GM20000 (cell line): ENCODE measurements around the gene TLL2.

Source experiments
- DNase-seq: peaks from one replicate; pipeline ENCODE4 v3.0.0; 2012; ENCODE audit warnings: low spot score
- TF ChIP-seq, protein P1 (sequence below): IDR thresholded peaks from 2 replicates; pipeline ENCODE4 v1.5.1; 2012; ENCODE audit warnings: mild to moderate bottlenecking, control low read depth; ENCODE audit errors: extremely low read depth, missing control alignments

The TLL2 gene

DNA sequence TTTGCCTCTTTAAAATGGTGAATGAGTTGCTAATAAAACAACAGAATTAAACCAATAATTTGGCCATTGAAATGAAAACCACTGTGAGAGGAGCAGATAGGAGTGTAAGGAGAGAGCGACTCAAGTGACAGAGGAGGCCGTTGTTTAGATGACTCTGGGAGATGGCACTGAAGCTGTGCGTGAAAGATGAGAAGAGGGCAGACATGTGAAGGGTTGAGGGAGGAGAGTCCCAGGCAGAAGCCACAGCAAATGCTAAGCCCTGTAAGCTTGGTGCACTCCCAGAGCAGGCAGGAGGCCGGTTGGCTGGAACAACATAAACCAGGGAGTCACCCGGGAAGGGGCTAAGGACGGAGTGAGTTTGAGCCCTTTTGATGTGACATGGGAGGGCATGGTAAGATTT, 154.1 kb downstream of the TLL2 start:
- TF ChIP-seq, protein P1, sequence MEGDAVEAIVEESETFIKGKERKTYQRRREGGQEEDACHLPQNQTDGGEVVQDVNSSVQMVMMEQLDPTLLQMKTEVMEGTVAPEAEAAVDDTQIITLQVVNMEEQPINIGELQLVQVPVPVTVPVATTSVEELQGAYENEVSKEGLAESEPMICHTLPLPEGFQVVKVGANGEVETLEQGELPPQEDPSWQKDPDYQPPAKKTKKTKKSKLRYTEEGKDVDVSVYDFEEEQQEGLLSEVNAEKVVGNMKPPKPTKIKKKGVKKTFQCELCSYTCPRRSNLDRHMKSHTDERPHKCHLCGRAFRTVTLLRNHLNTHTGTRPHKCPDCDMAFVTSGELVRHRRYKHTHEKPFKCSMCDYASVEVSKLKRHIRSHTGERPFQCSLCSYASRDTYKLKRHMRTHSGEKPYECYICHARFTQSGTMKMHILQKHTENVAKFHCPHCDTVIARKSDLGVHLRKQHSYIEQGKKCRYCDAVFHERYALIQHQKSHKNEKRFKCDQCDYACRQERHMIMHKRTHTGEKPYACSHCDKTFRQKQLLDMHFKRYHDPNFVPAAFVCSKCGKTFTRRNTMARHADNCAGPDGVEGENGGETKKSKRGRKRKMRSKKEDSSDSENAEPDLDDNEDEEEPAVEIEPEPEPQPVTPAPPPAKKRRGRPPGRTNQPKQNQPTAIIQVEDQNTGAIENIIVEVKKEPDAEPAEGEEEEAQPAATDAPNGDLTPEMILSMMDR: no peak
- DNase-seq: no peak

DNA sequence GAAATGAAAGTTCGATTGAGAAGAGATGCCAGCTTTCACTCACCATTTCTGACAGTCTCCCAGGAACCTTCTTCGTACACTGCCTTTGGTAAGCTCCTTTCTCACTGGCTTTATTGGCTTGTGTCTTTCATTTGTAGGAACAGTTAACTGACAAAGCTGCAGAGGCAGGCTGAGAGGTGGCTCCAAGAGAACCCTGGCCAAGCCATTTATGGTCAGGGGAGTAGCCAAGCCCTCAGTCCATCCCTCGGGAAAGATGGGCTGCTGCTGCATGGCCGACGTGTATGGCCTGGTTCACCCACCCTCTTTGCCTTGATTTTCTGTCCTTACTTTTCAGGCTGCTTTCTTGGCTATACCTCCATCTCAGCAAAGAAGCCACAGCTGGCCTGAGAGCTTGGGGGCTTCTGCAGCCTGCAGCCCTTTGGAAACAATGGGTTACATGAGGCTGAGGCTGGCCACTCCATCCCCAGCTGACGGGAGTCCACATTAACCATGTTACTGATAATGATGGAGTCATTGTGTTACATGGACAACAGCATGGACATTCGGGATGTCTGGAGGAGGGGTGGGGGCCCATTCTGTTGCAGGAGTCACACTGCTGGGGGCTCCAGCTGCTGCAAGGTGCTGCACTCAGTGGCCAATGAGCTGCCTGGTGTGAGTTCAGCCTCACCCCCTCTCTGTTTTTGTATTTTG, 154.7 kb downstream of the TLL2 start, which contains the start of gene OPALIN:
OPALIN (minus strand) TSS at position 152 of the 690 bp plus-strand sequence; CDS start at position 46, 106 bp downstream.
- TF ChIP-seq, protein P1: no peak
- DNase-seq: no peak

DNA sequence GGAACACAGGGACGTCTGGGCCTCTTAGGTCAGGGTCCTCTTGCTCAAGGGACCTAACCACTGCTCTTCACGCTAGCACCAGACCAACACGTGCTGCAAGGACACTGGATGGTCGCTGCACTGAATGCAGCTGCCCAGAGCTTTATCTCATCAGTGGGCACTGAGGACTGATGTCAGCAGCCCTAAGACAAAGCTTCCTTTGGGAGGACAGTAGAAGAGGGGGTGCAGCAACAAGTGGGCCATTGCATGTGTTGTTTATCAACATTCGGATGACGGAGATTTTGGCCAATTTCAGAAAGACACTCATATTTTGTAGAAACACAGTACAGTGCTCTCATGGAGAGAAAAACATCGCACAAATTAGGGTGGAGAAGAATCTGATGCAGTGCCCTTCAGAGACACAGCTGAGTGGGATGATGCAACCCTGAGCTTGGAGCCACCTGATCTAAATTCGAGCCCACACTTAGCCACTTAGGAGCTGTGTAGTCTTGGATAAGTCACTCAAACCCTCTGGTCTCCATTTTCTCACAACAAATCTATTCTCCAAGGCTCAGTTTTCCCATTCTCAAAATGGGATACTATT, 156.6 kb downstream of the TLL2 start:
- TF ChIP-seq, protein P1: no peak

DNA sequence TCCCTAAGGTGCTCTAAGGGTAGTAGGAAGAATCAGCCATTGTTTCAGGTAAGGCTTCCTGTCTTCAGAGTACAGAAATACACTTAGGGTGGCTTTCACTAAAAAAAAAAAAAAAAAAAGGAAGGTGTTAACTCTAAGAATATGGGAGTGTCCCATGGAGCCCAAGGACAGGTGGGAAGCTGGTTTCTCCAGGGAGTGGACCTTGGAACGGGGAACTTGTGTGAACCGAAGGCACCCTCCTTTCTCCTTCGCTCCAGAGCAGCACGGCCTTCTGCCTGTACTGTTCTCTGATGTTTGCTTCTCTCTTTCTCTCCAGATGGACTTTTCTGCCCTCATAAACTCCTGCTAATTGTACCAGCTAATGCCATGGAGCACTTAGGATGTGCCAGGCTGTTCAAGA, 161.1 kb downstream of the TLL2 start:
- DNase-seq: no peak
- TF ChIP-seq, protein P1: no peak

More for the DNA sequence above, 156.6 kb downstream of the TLL2 start:
- DNase-seq: no peak

DNA sequence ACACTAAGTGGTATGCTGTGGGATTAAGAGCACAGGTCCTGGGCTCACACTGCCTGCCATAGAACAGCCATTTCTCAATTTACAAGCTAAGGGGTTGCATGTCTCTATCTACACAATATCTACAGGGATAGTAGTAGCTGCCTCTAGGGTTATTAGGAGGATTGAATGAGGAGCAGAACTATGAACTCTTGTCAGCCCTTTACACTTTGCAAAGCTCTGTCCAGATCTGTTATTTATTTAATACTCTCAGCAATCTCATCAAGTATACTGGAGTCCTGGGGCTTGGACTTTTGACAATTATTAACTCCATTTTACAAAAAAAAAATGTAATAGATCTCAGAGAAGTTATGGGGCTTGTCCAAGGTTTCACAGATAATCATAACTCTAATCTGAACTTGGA, 161.7 kb downstream of the TLL2 start:
- TF ChIP-seq, protein P1: no peak
- DNase-seq: no peak

DNA sequence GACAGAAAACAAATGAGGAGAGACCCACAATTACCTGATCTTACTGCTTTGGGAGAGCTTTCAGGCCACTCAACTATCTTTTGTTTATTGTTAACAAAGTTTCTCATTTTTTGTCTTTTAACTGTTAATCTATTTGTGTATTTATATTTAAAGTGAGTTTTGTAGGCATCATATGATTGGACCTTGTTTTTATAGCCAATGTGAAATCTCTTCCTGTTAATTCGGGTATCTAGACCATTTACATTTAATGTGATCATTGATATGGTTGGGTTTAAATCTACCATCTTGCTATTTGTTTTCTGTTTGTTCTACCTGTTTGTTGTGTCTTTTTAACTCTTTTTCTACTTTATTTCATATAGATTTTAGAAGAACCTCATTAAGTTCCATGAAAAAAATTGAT, 167.4 kb downstream of the TLL2 start:
- TF ChIP-seq, protein P1: no peak

DNA sequence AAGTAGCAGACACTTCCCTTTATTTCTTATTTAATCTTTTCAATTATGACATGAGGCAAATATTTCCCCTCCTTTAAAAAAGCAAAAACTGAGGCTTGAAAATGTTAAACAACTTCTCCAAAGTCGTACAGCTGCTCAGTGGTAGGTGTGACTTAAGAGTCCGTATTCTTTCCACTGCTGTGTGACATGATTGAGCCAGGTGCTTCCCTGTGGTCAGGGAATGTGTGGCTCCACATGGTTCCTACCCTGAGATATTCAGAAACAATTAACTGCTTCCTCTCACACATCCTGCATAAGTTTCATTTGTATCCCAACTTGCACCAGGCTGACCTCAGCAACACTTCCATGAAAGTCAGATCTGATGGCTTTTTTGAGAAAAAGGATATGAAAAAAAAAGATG, 168.5 kb downstream of the TLL2 start:
- TF ChIP-seq, protein P1: no peak
- DNase-seq: no peak

More for the DNA sequence above, 167.4 kb downstream of the TLL2 start:
- no peak for DNase-seq
